HFF-Myc (cell line): Measurements from ENCODE around the gene DDRGK1.

Experiments
- DNase-seq: peaks from one replicate; pipeline ENCODE4 v3.0.0-alpha.2; 2011; ENCODE audit warnings: low read depth; ENCODE audit errors: extremely low read depth
- H3K4me3 ChIP-seq: replicated peaks from 2 replicates; pipeline ENCODE4 v1.5.1; 2011; ENCODE audit warnings: low read depth, mild to moderate bottlenecking, control low read depth, low read length
- CTCF ChIP-seq: IDR thresholded peaks from 2 replicates; pipeline ENCODE4 v1.5.1; 2012; ENCODE audit warnings: mild to moderate bottlenecking, low read depth, low read length, control low read depth; ENCODE audit errors: missing control alignments

DDRGK1 gene

GRCh38 chr20:3164043-3164762 is 40.3 kb downstream of the DDRGK1 start:
- no peak overlapping the region for H3K4me3 ChIP-seq
- no peak for DNase-seq
- no peak for TF ChIP-seq CTCF

GRCh38 chr20:3163099-3164042 is 41.1 kb downstream of the DDRGK1 start:
- no peak overlapping the region for H3K4me3 ChIP-seq
- no peak for TF ChIP-seq CTCF
- no peak for DNase-seq

GRCh38 chr20:3162080-3162611 is 42.3 kb downstream of the DDRGK1 start:
- H3K4me3 ChIP-seq: no peak overlapping the region
- TF ChIP-seq CTCF: no peak
- DNase-seq: no peak

- TF ChIP-seq CTCF: no peak
- no peak for DNase-seq
- no peak overlapping the region for H3K4me3 ChIP-seq
These were observed 43.0 kb downstream of the DDRGK1 start for GRCh38 chr20:3161316-3162079.

- DNase-seq: no peak
- no peak overlapping the region for H3K4me3 ChIP-seq
- no peak for TF ChIP-seq CTCF
These were observed 44.1 kb downstream of the DDRGK1 start for GRCh38 chr20:3160418-3160817.

GRCh38 chr20:3158968-3159431 is 45.5 kb downstream of the DDRGK1 start:
- DNase-seq: no peak
- no peak for TF ChIP-seq CTCF
- H3K4me3 ChIP-seq: peak overlapping the region; percentile 98
